ENCODE data around the gene PEAK3.

DNA sequence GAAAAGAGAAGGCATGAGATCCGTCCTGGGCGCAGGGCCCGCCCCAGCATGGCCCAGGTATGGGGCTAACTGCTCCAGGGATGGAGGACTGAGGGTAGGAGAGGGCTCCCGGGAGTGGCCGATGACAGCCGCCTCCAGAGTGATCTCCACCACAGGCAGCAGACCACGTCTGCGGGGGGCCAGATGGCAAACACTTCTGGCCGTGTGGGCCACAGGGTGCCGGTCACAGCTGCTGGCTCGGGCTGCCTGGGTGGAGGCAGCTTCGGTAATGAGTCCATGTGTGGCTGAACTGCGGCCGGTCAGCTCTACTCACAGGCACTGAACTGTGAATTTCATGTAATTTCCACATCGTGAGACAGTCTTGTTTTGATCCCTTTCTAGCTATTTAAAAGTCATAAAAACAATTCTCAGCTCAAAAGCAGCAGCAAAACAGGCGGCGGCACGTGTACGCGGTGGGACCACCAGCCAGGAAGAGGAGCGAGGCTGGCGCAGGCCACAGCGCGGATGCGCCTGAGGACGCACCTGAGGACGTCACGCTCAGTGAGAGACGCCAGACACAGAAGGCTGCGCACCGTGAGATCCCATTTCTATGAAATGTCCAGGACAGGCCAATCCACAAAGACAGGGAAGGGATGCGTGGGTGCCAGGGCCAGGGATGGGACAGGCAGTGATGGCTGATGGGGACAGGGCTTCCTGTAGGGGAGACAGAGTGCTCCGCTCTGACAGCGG is 42.4 kb upstream of the PEAK3 start:
- TF ChIP-seq CTCF (IDR thresholded peaks at IDR 0.05) (no peak), EP300 (IDR thresholded peaks at IDR 0.05; ENCODE audit: borderline replicate concordance in 1 of 2, low read depth in 1 of 2, low read length in 1 of 2) (no peak), POLR2AphosphoS5 (IDR thresholded peaks at IDR 0.05; ENCODE audit: low read depth, low read length) (no peak), GATA2 (CRISPR knock-in tag; IDR thresholded peaks at IDR 0.05) (no peak)

Data from SK-N-SH (cell line).